ENCODE results near the gene JOSD1. TPM values are rescaled to one million over a fixed set of nuclear protein-coding genes. Genes with fewer than 3 reads are reported as not detected.
A peak's percentile ranks its signal among the peaks of the same experiment; 100 is the strongest.

Gene JOSD1
- polyA plus RNA-seq, 3 donors = 7.1 to 83.5 (median 7.2) TPM

- Histone ChIP-seq H3K27me3 (ENCODE audit: control insufficient read depth in 2 of 2, insufficient read depth in 2 of 2, low read length in 2 of 2) (no peaks in the 10 kb centered on the region), H3K9ac (ENCODE audit: insufficient read depth, low read length, poor library complexity, severe bottlenecking) (peak within 1 kb of the TSS; percentile 85), H3K4me1 (ENCODE audit: control insufficient read depth in 1 of 2, insufficient read depth in 2 of 2, low read length in 2 of 2) (peaks cover 11 to 16% of the 10 kb centered on the region in 2 donors), H2AFZ (ENCODE audit: insufficient read depth, low read depth, low read length, poor library complexity, severe bottlenecking) (peak within 1 kb of the TSS; percentile 95), H3K27ac (ENCODE audit: low read depth in 1 of 2, low read length in 2 of 2) (peak within 1 kb of the TSS; percentile 36 to 88), H3K9me3 (replicated peaks in 1 of 2; ENCODE audit: control insufficient read depth in 1 of 2, insufficient read depth in 1 of 2, low read length in 2 of 2) (no peaks in the 10 kb centered on the region), H3K4me2 (replicated peaks; ENCODE audit: extremely low read depth, low read length, poor library complexity, severe bottlenecking) (peak within 1 kb of the TSS; percentile 96), H3K36me3 (replicated peaks in 1 of 2; ENCODE audit: control insufficient read depth in 1 of 2, insufficient read depth in 2 of 2, low read length in 2 of 2) (peaks cover 34 to 36% of the 10 kb centered on the region in 2 donors), H3K4me3 (replicated peaks in 1 of 3; ENCODE audit: low read depth in 2 of 3, low read length in 3 of 3) (peak within 1 kb of the TSS; percentile 69 to 90 (median 75)), H3K79me2 (ENCODE audit: insufficient read depth, low read length) (peaks cover 10% of the 10 kb centered on the region), H4K20me1 (ENCODE audit: insufficient read depth, low read length) (no peaks in the 10 kb centered on the region)
- peak; percentile 85 to 90 (median 88) for DNase-seq
- H3K27ac Mint-ChIP-seq = peak within 1 kb of the TSS; percentile 90 to 98 (median 97)
- peak within 1 kb of the TSS; percentile 98 to 99 for H3K4me3 Mint-ChIP-seq
- peaks cover 12% of the 10 kb centered on the region for H3K4me1 Mint-ChIP-seq
- peaks cover 35% of the 10 kb centered on the region in 2 donors for H3K36me3 Mint-ChIP-seq
- 0% methylated on average over 60 of the region's 60 CpGs for WGBS (ENCODE audit: insufficient coverage)
- intact Hi-C loops (cut with micrococcal nuclease) = loop anchor here in 1 of 2 donors (2.0 kb wide), 1 partner anchor 19 kb away; the partner anchor contains the start of gene JOSD1
- peak; percentile 69 for TF ChIP-seq CTCF (IDR thresholded peaks at IDR 0.05)
- peaks cover 2 to 7% (median 7%) of the 10 kb centered on the region in 3 donors for H3K27me3 Mint-ChIP-seq (ENCODE audit: low read depth in 3 of 3)
- H3K9me3 Mint-ChIP-seq = no peaks in the 10 kb centered on the region
Observed at GRCh38 chr22:38681582-38682335, 19.0 kb downstream of the JOSD1 start, which contains the start of gene TOMM22. Gene TOMM22 (plus strand): TSS chr22:38681957. CDS start chr22:38681979, 22 bp downstream.

- H3K4me2 ChIP-seq (replicated peaks; ENCODE audit: extremely low read depth, low read length, poor library complexity, severe bottlenecking) = no peak overlapping the region
- no peaks in the 10 kb centered on the region for H3K9me3 ChIP-seq (replicated peaks in 1 of 2; ENCODE audit: control insufficient read depth in 1 of 2, insufficient read depth in 1 of 2, low read length in 2 of 2)
- H3K9me3 Mint-ChIP-seq = peaks cover 0 to 3% (median 0%) of the 10 kb centered on the region in 7 donors
- H4K20me1 ChIP-seq (ENCODE audit: insufficient read depth, low read length) = no peaks in the 10 kb centered on the region
- H3K4me3 ChIP-seq (replicated peaks in 1 of 3; ENCODE audit: low read depth in 2 of 3, low read length in 3 of 3) = no peak overlapping the region
- no peak overlapping the region for H2AFZ ChIP-seq (ENCODE audit: insufficient read depth, low read depth, low read length, poor library complexity, severe bottlenecking)
- H3K4me3 Mint-ChIP-seq = no peak overlapping the region
- no peak overlapping the region for H3K27ac ChIP-seq (ENCODE audit: low read depth in 1 of 2, low read length in 2 of 2)
- no peak overlapping the region for H3K9ac ChIP-seq (ENCODE audit: insufficient read depth, low read length, poor library complexity, severe bottlenecking)
- no peaks in the 10 kb centered on the region for H3K4me1 Mint-ChIP-seq
- no peaks in the 10 kb centered on the region for H3K27me3 ChIP-seq (ENCODE audit: control insufficient read depth in 2 of 2, insufficient read depth in 2 of 2, low read length in 2 of 2)
- H3K27ac Mint-ChIP-seq = no peak overlapping the region
- intact Hi-C loops (cut with micrococcal nuclease) = no loop called here
- no peak for TF ChIP-seq CTCF (IDR thresholded peaks at IDR 0.05)
- peaks cover 5 to 17% of the 10 kb centered on the region in 2 donors for H3K36me3 ChIP-seq (replicated peaks in 1 of 2; ENCODE audit: control insufficient read depth in 1 of 2, insufficient read depth in 2 of 2, low read length in 2 of 2)
- H3K27me3 Mint-ChIP-seq (ENCODE audit: low read depth in 3 of 3) = peaks cover 4 to 9% (median 7%) of the 10 kb centered on the region in 3 donors
- 100% methylated on average over 1 of the region's 3 CpGs for WGBS (ENCODE audit: insufficient coverage)
- DNase-seq = no peak
- H3K79me2 ChIP-seq (ENCODE audit: insufficient read depth, low read length) = no peaks in the 10 kb centered on the region
- H3K36me3 Mint-ChIP-seq = peaks cover 13 to 15% of the 10 kb centered on the region in 2 donors
- H3K4me1 ChIP-seq (ENCODE audit: control insufficient read depth in 1 of 2, insufficient read depth in 2 of 2, low read length in 2 of 2) = no peaks in the 10 kb centered on the region
Observed at GRCh38 chr22:38675833-38676232, 24.9 kb downstream of the JOSD1 start.
